Heart left ventricle (tissue), 13 donors: ENCODE measurements around the gene ZFPM1.

Source experiments
- POLR2A ChIP-seq, 2 donors: fragments of 450-650 bp; IDR thresholded peaks; one replicate each; pipeline ENCODE4 v1.6.1; 2017; ENCODE audit warnings: antibody characterized with exemption in 2 of 2, mild to moderate bottlenecking in 2 of 2, moderate library complexity in 2 of 2
- TF ChIP-seq, protein P1 (sequence below), 12 donors: fragments of 200-600 bp; sonication (generic) in 4 of 12; IDR thresholded peaks; one replicate each; pipeline versions ENCODE4 v1.5.0 to v1.8.0; 2018 to 2022; ENCODE audit warnings: antibody characterized with exemption in 12 of 12, mild to moderate bottlenecking in 5 of 12
- donor health status: ischemic (EF 13 %, LVEDD 7.1; RV severe dilation, severe dysfunction).
- donor health status: DM: no; HTN: yes; CAD: no.
- donor health status: DM: no; HTN: no; CAD: no.
- donor health status: ischemic (EF 25% LVEDD 6.9; RV normal size, moderate dysfunction).
- donor health status: ischemic (EF 25% LVEDD 5.7; RV mildly dilated, moderate dysfunction).
- donor health status: ischemic (EF 35%, LVEDD 5.7; RV mildly dilated, moderate dysfunction).
- donor health status: nonischemic (EF 11% LVEDD 7.7; RV severe dilation, severe dysfunction).
- donor health status: DM: yes; HTN: yes; CAD: no.
- donor health status: PGD.
- donor health status: ischemic (EF 29% LVEDD 5.4; RV normal size, mild dysfunction).
- donor health status: nonischemic (EF 23%, LVEDD 6.1; RV moderate dilation, normal function).

DNA sequence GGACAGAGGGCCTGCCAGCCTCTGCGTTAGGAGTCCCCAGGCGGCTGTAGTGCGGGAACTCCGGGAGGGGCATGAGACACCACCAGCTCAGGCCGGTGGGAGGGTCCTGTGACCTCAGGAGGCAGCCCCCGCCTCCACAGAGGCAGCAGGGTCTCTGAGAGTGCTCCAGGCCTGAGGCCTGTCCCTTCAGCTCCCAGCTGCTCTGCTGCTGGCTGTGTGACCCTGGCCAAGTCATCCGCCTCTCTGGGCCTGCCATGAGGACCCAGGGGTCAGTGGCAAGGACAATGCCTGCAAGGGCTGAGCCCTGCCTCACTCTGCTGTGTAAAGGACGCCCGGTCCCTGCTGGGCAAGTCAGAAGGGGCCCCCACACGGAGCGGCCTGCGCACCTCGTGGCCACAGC, 27.1 kb upstream of the ZFPM1 start:
- TF ChIP-seq, protein P1, sequence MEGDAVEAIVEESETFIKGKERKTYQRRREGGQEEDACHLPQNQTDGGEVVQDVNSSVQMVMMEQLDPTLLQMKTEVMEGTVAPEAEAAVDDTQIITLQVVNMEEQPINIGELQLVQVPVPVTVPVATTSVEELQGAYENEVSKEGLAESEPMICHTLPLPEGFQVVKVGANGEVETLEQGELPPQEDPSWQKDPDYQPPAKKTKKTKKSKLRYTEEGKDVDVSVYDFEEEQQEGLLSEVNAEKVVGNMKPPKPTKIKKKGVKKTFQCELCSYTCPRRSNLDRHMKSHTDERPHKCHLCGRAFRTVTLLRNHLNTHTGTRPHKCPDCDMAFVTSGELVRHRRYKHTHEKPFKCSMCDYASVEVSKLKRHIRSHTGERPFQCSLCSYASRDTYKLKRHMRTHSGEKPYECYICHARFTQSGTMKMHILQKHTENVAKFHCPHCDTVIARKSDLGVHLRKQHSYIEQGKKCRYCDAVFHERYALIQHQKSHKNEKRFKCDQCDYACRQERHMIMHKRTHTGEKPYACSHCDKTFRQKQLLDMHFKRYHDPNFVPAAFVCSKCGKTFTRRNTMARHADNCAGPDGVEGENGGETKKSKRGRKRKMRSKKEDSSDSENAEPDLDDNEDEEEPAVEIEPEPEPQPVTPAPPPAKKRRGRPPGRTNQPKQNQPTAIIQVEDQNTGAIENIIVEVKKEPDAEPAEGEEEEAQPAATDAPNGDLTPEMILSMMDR (IDR thresholded peaks at IDR 0.05), result no peak
- no peak for TF ChIP-seq POLR2A (IDR thresholded peaks at IDR 0.05)
